Hepatocyte (in vitro differentiated cells): ENCODE measurements around the gene SMIM5.

ENCODE experiments used
- EZH2 ChIP-seq: fragments of 200-600 bp; sonication (generic); IDR thresholded peaks from 2 replicates; pipeline ENCODE4 v1.6.1; 2016; ENCODE audit warnings: antibody characterized with exemption, mild to moderate bottlenecking, borderline replicate concordance
- TF ChIP-seq, protein P1 (sequence below): fragments of 200-600 bp; sonication (generic); IDR thresholded peaks from 2 replicates; pipeline ENCODE4 v1.5.1; 2016; ENCODE audit warnings: antibody characterized with exemption, mild to moderate bottlenecking; ENCODE audit not compliant: poor library complexity

DNA sequence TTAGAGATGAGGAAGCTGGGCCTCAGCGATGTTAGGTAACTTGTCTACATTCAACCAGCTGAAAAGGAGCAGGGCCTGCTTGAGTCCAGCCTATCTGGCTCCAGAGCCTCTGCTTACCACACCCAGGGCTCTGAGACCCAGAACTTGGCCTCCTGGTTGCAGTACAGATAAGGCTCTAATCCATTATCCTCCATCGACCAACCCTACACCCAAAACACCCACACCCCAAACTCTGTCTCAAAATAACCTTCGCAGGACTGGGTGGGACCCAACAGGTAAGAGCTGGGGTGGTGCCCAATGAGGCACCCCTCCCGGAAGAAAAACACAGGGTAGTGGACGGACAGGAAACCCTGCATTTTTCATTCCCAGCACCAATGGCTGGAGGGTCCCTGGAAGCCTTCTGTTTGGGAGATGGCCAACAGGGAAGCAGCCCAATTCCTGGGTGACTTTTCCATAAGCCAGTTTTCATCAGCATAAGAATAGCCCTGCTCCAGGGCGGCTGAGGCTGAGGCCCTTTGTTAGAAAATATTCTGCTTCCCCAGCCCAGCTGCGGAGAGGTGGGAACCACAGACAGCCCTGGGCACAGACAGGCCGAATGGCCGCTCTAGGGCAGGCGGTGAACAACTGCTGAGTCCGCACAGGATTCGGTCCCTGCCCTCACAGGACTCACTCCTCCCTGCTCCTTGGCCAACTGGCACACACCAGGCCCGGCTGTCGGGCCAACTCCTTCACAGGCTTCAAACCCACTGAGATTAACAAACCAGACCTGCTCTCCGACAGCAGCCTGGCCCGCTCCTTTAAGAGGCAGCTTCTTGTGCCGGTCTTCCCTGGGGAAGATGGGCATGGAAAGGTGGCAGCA is 9.8 kb downstream of the SMIM5 start:
- TF ChIP-seq, protein P1, sequence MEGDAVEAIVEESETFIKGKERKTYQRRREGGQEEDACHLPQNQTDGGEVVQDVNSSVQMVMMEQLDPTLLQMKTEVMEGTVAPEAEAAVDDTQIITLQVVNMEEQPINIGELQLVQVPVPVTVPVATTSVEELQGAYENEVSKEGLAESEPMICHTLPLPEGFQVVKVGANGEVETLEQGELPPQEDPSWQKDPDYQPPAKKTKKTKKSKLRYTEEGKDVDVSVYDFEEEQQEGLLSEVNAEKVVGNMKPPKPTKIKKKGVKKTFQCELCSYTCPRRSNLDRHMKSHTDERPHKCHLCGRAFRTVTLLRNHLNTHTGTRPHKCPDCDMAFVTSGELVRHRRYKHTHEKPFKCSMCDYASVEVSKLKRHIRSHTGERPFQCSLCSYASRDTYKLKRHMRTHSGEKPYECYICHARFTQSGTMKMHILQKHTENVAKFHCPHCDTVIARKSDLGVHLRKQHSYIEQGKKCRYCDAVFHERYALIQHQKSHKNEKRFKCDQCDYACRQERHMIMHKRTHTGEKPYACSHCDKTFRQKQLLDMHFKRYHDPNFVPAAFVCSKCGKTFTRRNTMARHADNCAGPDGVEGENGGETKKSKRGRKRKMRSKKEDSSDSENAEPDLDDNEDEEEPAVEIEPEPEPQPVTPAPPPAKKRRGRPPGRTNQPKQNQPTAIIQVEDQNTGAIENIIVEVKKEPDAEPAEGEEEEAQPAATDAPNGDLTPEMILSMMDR = no peak
- TF ChIP-seq EZH2 = no peak
